H7 (cell line): ENCODE results near the gene CDH22. TPM values are rescaled to one million over a fixed set of nuclear protein-coding genes. Genes with fewer than 3 reads are reported as not detected.
A peak's percentile ranks its signal among the peaks of the same experiment; 100 is the strongest.

Experiments
- DNase-seq: peaks from one replicate; pipeline ENCODE4 v3.0.0; 2012
- H3K27me3 ChIP-seq: 2 replicates; pipeline ENCODE4 v1.6.0; 2011; ENCODE audit warnings: mild to moderate bottlenecking, low read length; ENCODE audit not compliant: control insufficient read depth, insufficient read depth
- H3K36me3 ChIP-seq: replicated peaks from 2 replicates; pipeline ENCODE4 v1.5.1; 2011; ENCODE audit warnings: low read length; ENCODE audit not compliant: control insufficient read depth, insufficient read depth
- H3K4me3 ChIP-seq: 2 replicates; pipeline ENCODE4 v1.5.1; 2011; ENCODE audit warnings: low read depth, mild to moderate bottlenecking, control low read depth, low read length, moderate library complexity; ENCODE audit not compliant: insufficient read depth
- total RNA-seq: library from RNA; depleted of rRNA; stranded (reverse); fragments of >200 nt; shearing (Covaris generic); gene quantifications from 2 replicates; pipeline ENCODE4 v1.2.3, GENCODE V29; 2014

Gene CDH22
- total RNA-seq, 1 experiment from 2014 or later, result 0.03 TPM

- H3K36me3 ChIP-seq, result no peaks in the 10 kb centered on the region
- no peaks in the 10 kb centered on the region for H3K27me3 ChIP-seq
- H3K4me3 ChIP-seq, result no peak overlapping the region
- DNase-seq, result no peak
Measured at GRCh38 chr20:46283426-46284039, 24.8 kb downstream of the CDH22 start.

GRCh38 chr20:46282669-46283068, 25.6 kb downstream of the CDH22 start:
- Histone ChIP-seq H3K27me3 (no peaks in the 10 kb centered on the region), H3K36me3 (no peaks in the 10 kb centered on the region), H3K4me3 (no peak overlapping the region)
- no peak for DNase-seq

DNA sequence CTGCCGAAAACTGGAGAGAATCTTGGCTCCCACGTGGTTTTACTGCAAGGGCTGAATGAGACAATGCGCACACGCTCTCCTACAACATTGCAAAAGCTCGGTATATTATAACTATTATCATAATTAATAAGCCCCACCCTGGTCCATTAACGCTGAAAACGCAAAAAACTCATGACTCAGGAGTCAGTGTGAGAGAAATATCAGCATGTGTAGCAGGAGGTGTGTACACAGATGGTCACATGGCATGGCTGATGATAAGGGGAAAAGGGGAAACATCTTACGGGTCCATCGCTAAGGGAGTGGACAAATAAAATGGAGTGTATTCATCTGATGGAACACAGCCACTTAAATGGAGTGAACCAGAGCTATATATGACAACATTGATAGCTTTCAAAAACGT, 29.2 kb downstream of the CDH22 start:
- DNase-seq, result no peak
- no peaks in the 10 kb centered on the region for H3K36me3 ChIP-seq
- no peak overlapping the region for H3K4me3 ChIP-seq
- no peaks in the 10 kb centered on the region for H3K27me3 ChIP-seq

GRCh38 chr20:46277602-46278001, 30.7 kb downstream of the CDH22 start:
- DNase-seq, result peak; percentile 62
- H3K4me3 ChIP-seq, result no peak overlapping the region

DNA sequence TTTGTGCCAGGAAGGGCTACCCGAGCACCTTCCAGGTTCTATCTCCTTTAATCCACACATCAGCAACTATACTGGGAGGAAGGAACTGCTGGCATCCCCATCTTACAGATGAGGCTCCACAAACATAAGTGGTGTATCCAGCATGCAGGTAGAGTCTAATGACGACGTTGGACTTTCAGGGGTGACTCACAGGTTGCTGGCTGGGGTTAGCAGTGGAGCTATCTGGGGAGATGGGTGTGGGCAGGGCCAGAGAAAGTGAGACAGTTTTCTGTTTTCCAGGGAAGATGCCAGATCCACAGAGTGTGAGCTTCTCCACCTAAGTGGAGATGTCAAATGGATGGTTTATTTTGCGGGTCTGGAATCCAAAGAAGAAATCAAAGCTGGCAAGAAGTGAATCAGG, 31.8 kb downstream of the CDH22 start:
- H3K4me3 ChIP-seq, result no peak overlapping the region
- no peak for DNase-seq
- no peaks in the 10 kb centered on the region for H3K36me3 ChIP-seq
- H3K27me3 ChIP-seq, result no peaks in the 10 kb centered on the region

More at GRCh38 chr20:46277602-46278001, 30.7 kb downstream of the CDH22 start:
- no peaks in the 10 kb centered on the region for H3K36me3 ChIP-seq
- H3K27me3 ChIP-seq, result no peaks in the 10 kb centered on the region

GRCh38 chr20:46275091-46275490, 33.2 kb downstream of the CDH22 start:
- no peak for DNase-seq
- H3K4me3 ChIP-seq, result no peak overlapping the region
- H3K36me3 ChIP-seq, result no peaks in the 10 kb centered on the region
- H3K27me3 ChIP-seq, result no peaks in the 10 kb centered on the region

DNA sequence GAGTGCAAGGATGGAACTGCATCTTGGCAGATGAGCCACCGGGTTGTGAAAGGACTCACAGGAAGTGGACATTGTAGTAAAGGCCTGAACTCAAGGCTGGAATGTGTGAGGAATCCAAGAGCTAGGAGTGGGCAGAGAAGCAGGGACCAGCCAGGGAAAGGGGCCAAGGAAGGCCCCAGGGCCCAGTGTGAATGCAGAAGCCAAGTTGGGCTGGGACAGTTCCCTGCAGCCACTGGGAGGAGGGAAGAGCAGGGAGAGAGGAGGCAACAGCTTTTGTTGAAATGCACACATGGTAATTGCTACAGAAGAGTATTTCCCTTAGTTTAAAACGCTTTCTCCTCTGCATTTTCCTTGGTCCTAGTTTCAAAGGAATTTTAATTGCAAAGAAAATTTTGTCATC, 34.6 kb downstream of the CDH22 start:
- no peaks in the 10 kb centered on the region for H3K27me3 ChIP-seq
- H3K4me3 ChIP-seq, result no peak overlapping the region
- H3K36me3 ChIP-seq, result no peaks in the 10 kb centered on the region
- peak; percentile 66 for DNase-seq

DNA sequence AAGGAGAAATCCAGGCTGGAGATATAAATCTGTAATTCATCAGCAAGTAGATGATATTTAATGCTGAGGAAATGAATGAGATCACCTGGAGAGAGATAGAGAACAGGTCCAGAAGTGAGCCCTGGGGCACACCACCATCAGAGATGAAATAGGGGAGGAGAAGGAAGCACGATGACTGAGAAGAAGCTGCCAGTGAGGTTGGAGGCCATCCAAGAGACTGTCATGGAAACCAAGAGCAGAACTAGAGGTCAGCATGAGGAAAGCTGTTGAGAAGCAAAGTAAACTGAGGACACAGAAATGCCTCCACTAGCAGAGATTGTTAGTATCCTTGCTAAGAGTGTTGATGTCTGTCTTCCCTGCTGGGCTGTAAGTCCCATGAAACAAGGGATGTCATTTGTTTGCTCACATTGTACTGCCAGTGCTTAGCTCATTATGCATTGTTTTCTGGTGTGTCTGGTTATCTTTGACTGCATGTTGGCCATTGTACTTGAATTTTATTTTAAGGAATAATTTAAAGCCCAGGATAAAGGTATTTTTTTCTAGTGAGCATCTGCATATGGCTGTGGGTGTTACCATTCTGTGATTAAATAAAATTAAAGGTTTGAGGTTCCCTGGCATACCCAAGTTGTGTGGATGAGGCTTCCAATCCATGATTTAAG, 35.8 kb downstream of the CDH22 start:
- H3K4me3 ChIP-seq, result no peak overlapping the region

DNA sequence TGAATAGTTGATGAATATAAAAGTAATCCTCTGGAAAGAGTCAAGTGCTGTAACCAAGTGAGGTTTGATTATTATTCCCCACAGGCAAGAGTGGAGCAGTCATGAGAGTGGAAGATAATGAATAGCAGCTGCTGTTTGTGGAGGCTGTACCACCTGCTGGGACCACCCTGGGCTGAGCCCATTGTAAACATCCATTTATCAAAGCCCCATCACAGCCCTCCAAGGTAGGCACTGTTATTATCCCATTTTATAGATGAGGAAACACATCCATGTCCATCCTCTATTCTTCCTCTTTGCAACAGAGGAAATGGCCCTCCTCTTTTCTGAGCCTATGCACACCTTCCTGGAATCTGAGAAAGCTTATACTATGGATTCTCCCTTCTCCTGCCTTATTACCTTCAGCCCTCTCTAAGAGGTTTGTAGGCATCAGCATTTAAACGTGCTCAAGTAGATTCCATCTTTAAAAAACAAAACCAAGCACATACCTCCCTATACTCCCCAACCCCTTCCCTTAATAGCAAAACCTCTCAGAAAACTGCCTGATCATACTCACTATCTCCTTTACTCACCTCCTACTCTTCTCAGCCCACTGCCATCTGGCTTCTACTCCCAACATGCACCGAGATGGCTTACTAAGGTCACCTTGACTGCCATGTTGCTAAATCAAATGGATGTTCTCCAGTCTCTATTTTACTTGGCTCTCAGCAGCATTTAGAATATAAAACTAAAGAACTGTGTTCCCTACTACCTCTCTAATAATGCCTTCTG, 37.1 kb downstream of the CDH22 start:
- no peak for DNase-seq
- no peak overlapping the region for H3K4me3 ChIP-seq
- no peaks in the 10 kb centered on the region for H3K27me3 ChIP-seq
- H3K36me3 ChIP-seq, result no peaks in the 10 kb centered on the region

More for the DNA sequence above, 35.8 kb downstream of the CDH22 start:
- Histone ChIP-seq H3K27me3 (no peaks in the 10 kb centered on the region), H3K36me3 (no peaks in the 10 kb centered on the region)
- DNase-seq, result no peak

GRCh38 chr20:46269372-46269771, 38.9 kb downstream of the CDH22 start:
- Histone ChIP-seq H3K36me3 (no peaks in the 10 kb centered on the region), H3K27me3 (no peaks in the 10 kb centered on the region), H3K4me3 (no peak overlapping the region)
- no peak for DNase-seq

GRCh38 chr20:46268662-46269061, 39.6 kb downstream of the CDH22 start:
- no peak for DNase-seq
- Histone ChIP-seq H3K4me3 (no peak overlapping the region), H3K36me3 (no peaks in the 10 kb centered on the region), H3K27me3 (no peaks in the 10 kb centered on the region)

GRCh38 chr20:46268131-46268614, 40.1 kb downstream of the CDH22 start:
- Histone ChIP-seq H3K4me3 (no peak overlapping the region), H3K27me3 (no peaks in the 10 kb centered on the region), H3K36me3 (no peaks in the 10 kb centered on the region)
- DNase-seq, result peak; percentile 72

DNA sequence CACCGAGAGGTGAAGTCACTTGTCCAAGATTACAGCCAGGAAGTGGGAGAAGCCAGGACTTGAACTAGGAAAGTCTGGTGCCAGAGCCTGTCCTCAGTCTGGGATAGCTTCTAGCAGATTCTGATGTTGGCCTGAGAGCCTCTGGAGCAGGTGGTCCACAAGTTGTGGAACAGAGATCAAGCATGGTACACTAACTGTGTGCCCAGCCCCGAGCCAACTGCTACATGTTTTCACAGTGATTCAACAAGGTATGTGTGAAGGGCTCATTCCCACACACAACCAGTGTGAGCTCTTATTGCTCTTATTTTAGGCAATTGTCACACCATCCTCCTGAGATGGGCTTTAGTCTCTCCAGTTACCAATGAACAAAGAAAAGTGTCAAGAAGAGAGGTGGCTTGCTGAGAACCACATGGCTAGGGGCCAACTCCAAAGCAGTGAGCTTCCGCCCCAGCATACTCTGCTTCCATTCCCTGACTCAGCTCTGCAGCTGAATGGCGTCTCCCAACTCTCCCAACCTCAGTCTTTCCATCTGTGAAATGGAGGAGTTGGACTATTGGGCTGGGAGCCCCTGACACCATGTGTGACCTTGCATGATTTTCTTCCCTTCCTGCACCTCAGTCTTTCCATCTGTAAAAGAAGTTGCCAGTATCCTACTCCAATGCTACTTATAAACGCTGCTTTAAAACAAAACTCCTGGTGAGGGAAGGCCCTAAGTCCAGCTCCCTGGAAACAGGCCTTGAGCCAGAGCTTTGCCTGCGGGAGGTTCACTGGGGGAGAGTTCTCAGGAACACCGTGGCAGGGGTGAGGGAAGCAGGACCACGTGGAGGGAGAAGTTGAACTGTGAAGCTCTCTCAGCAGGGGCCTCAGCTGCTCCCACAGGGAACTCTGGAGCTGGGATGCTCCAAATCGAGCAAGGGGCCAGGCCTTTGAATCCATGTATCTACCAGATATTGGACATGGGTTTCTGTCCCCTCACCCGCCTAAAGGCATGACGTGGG, 40.9 kb downstream of the CDH22 start:
- H3K36me3 ChIP-seq, result no peaks in the 10 kb centered on the region
- H3K27me3 ChIP-seq, result no peaks in the 10 kb centered on the region
- no peak for DNase-seq
- no peak overlapping the region for H3K4me3 ChIP-seq

DNA sequence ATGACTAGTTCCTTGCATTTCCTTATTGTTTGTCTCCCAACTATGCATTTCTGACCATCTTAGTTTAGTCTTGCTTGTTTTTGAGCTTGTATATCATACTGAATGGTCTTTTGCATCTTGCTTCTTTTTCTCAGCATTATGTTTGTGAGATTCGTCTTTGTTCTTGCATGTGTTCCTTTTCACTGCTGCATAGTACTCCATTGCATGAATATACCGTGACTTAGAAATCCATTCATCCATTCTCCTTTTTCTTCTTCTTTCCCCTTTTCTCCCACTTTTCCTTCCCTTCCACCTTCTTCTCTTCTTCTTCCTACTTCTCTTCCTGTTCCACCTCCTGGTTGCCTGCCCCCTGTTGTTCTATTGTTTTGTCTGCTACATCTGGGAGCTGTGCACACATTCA, 42.8 kb downstream of the CDH22 start:
- no peak for DNase-seq
- Histone ChIP-seq H3K4me3 (no peak overlapping the region), H3K27me3 (no peaks in the 10 kb centered on the region), H3K36me3 (no peaks in the 10 kb centered on the region)
